SHP77 (cell line): ENCODE data around the gene SFRP4.

Experiments used
- DNase-seq, 2 experiments: peaks; one replicate each; lab custom pipeline; 2025; lab: John Stamatoyannopoulos, UW

The SFRP4 gene

GRCh38 chr7:37924491-37925041 is 7.9 kb upstream of the SFRP4 start:
- DNase-seq: no peak

GRCh38 chr7:37923996-37924395 is 7.4 kb upstream of the SFRP4 start:
- DNase-seq: no peak

GRCh38 chr7:37921876-37922275 is 5.3 kb upstream of the SFRP4 start:
- no peak for DNase-seq

- peak; percentile 61 to 77 for DNase-seq
Observed at GRCh38 chr7:37920849-37921805, 4.5 kb upstream of the SFRP4 start.

GRCh38 chr7:37920305-37920848 is 3.8 kb upstream of the SFRP4 start, which contains the start of gene EPDR1:
Gene EPDR1, plus strand, starts transcription at chr7:37920640. Its CDS starts 300 bp downstream, at chr7:37920940.
- peak; percentile 87 to 88 for DNase-seq

GRCh38 chr7:37918526-37918925 is 1.9 kb upstream of the SFRP4 start:
- peak in 1 of 2 experiments; percentile 6 for DNase-seq

GRCh38 chr7:37916017-37916672 is 472 bp downstream of the SFRP4 start:
- no peak for DNase-seq

- DNase-seq: peak in 1 of 2 experiments; percentile 4
Observed at GRCh38 chr7:37915438-37915837, 1.2 kb downstream of the SFRP4 start.

- DNase-seq: no peak
Observed at GRCh38 chr7:37912756-37913155, 3.9 kb downstream of the SFRP4 start.

- no peak for DNase-seq
Observed at GRCh38 chr7:37908221-37908788, 8.3 kb downstream of the SFRP4 start.

- peak in 1 of 2 experiments; percentile 37 for DNase-seq
Observed at GRCh38 chr7:37901890-37902524, 14.6 kb downstream of the SFRP4 start.

GRCh38 chr7:37901236-37901827 is 15.3 kb downstream of the SFRP4 start:
- DNase-seq: peak; percentile 45 to 65

- no peak for DNase-seq
Observed at GRCh38 chr7:37899712-37900247, 16.8 kb downstream of the SFRP4 start.

GRCh38 chr7:37894671-37895070 is 21.9 kb downstream of the SFRP4 start:
- no peak for DNase-seq

- no peak for DNase-seq
Observed at GRCh38 chr7:37893359-37893758, 23.3 kb downstream of the SFRP4 start.

GRCh38 chr7:37882086-37882485 is 34.5 kb downstream of the SFRP4 start:
- no peak for DNase-seq
